HFFc6 (cell line): Measurements from ENCODE around the gene BET1L. TPM values are rescaled to one million over a fixed set of nuclear protein-coding genes. Genes with fewer than 3 reads are reported as not detected.

ENCODE experiments used
- DNase-seq: peaks from one replicate; pipeline ENCODE4 v3.0.0-alpha.2; 2018
- H3K27ac Mint-ChIP-seq: 2 replicates; pipeline ENCODE4 v1.8.0; 2020; ENCODE audit warnings: mild to moderate bottlenecking, mixed read lengths
- H3K27me3 Mint-ChIP-seq: 2 replicates; pipeline ENCODE4 v1.8.0; 2021; ENCODE audit warnings: mild to moderate bottlenecking, moderate library complexity, mixed read lengths; ENCODE audit not compliant: insufficient read depth
- H3K36me3 Mint-ChIP-seq: 2 replicates; pipeline ENCODE4 v1.8.0; 2021; ENCODE audit warnings: low read depth, mixed read lengths
- H3K4me1 Mint-ChIP-seq: 2 replicates; pipeline ENCODE4 v1.8.0; 2020; ENCODE audit warnings: low read depth, mixed read lengths
- H3K4me3 Mint-ChIP-seq: 2 replicates; pipeline ENCODE4 v1.8.0; 2020; ENCODE audit warnings: mild to moderate bottlenecking, moderate library complexity, mixed read lengths
- H3K9me3 Mint-ChIP-seq: 2 replicates; pipeline ENCODE4 v1.8.0; 2020; ENCODE audit warnings: mild to moderate bottlenecking, mixed read lengths
- CTCF ChIP-seq: fragments of 200-600 bp; sonication (generic); IDR thresholded peaks from 2 replicates; pipeline ENCODE4 v1.5.0; 2021; ENCODE audit warnings: antibody characterized with exemption, mild to moderate bottlenecking
- total RNA-seq, 6 experiments: library from RNA; stranded (reverse); fragmentation: NEBNext Ultra II Directional; extraction: Animal tissue kit (Norgen Biotek cat#: 25700); gene quantifications; 2 replicates in 1 of 6; 3 replicates in 5 of 6; pipeline ENCODE4 v1.2.3, GENCODE V29; 2021

The BET1L gene
- total RNA-seq, 6 experiments from 2014 or later = 63.5 to 76.9 (median 67.2) TPM

DNA sequence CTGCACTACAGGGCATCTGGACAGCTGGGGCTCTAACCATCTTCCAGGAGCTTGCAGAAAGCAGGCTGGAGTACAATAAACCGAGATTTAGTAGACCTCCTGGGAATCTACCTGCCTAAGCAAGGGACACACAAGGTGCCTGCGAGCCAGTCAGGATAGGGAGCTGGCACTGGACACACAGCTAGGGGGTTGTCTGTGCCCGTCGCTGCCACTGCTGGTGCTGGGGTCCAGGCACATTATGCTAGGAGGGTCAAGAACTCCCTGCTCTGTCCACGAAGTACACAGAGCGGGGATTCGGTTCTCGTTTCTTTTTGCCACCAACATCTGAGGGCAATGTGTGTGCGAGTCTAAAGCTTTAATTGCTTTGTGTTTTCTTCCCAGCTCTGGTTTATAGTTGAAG lies 4.5 kb upstream of the BET1L start:
- Mint-ChIP-seq H3K36me3 (peaks cover 22% of the 10 kb centered on the region), H3K4me1 (peaks cover 27% of the 10 kb centered on the region), H3K4me3 (peak overlapping the region; percentile 100), H3K27ac (peak overlapping the region; percentile 100), H3K27me3 (peaks cover 10% of the 10 kb centered on the region), H3K9me3 (no peaks in the 10 kb centered on the region)
- DNase-seq = no peak
- no peak for TF ChIP-seq CTCF

DNA sequence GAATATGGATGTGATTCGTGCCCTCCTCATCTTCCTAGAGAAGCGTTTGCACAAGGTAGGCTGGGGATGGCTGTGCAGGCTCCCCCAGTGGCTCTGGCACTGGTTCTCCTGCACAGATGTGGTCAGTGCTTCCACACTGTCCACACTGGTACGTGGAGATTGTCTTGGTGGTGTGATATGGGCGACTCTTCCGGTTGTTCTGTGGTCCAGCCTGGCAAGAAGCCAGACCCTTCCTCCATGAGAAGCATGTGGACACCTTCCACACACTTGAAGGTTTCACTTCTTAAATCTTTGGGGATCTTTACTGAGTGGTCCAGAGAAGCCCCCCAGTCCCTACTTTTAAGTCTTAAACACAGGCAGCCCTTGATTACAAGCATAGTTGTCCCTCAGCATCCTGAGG lies 4.1 kb upstream of the BET1L start:
- Mint-ChIP-seq H3K4me3 (peak overlapping the region; percentile 100), H3K9me3 (no peaks in the 10 kb centered on the region), H3K27ac (peak overlapping the region; percentile 100), H3K27me3 (peaks cover 10% of the 10 kb centered on the region), H3K4me1 (peaks cover 27% of the 10 kb centered on the region), H3K36me3 (peaks cover 26% of the 10 kb centered on the region)
- no peak for DNase-seq
- no peak for TF ChIP-seq CTCF

DNA sequence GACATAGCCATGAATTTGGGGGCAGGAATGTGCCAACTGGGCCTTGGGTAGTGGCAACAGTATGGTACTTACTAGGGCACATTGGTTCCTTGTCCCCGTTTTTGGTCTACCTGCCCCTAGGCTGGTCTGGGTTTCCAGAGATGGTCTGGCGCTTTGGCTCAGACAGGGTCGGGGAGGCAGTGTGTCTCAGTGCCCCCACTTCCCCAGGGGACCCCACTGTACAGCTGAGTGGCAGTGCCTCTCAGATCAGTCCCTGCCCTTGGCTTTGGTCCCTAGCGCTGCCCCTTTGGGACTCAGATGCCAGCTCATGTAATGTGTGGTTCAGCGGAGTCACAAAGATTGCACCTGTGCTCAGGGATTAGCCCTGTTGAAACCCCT lies 3.6 kb upstream of the BET1L start:
- peaks cover 6% of the 10 kb centered on the region for H3K27me3 Mint-ChIP-seq
- TF ChIP-seq CTCF = no peak
- peak overlapping the region; percentile 100 for H3K27ac Mint-ChIP-seq
- peaks cover 31% of the 10 kb centered on the region for H3K36me3 Mint-ChIP-seq
- peaks cover 27% of the 10 kb centered on the region for H3K4me1 Mint-ChIP-seq
- H3K4me3 Mint-ChIP-seq = peak overlapping the region; percentile 100
- no peak for DNase-seq
- H3K9me3 Mint-ChIP-seq = no peaks in the 10 kb centered on the region

GRCh38 chr11:210122-210802 lies 3.1 kb upstream of the BET1L start:
- Mint-ChIP-seq H3K4me3 (peak overlapping the region; percentile 100), H3K4me1 (peaks cover 27% of the 10 kb centered on the region), H3K27ac (peak overlapping the region; percentile 100), H3K36me3 (peaks cover 31% of the 10 kb centered on the region), H3K27me3 (peaks cover 6% of the 10 kb centered on the region), H3K9me3 (no peaks in the 10 kb centered on the region)
- TF ChIP-seq CTCF = no peak
- DNase-seq = peak; percentile 82

DNA sequence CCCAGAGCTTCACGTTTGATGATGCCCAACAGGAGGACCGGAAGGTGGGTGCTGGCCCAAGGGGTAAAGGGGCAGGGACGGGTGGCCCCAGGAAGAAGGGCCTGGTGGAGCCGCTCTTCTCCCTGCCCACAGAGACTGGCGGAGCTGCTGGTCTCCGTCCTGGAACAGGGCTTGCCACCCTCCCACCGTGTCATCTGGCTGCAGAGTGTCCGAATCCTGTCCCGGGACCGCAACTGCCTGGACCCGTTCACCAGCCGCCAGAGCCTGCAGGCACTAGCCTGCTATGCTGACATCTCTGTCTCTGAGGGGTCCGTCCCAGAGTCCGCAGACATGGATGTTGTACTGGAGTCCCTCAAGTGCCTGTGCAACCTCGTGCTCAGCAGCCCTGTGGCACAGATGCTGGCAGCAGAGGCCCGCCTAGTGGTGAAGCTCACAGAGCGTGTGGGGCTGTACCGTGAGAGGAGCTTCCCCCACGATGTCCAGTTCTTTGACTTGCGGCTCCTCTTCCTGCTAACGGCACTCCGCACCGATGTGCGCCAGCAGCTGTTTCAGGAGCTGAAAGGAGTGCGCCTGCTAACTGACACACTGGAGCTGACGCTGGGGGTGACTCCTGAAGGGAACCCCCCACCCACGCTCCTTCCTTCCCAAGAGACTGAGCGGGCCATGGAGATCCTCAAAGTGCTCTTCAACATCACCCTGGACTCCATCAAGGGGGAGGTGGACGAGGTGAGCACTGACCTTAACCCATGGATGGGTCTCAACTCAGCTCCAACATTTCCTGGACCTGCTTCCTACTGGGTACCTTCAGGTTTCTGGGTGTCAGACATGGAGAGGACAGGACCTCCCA lies 2.3 kb upstream of the BET1L start:
- Mint-ChIP-seq H3K36me3 (peaks cover 31% of the 10 kb centered on the region), H3K4me3 (peak overlapping the region; percentile 100), H3K27ac (peak overlapping the region; percentile 100), H3K4me1 (peaks cover 27% of the 10 kb centered on the region), H3K9me3 (no peaks in the 10 kb centered on the region), H3K27me3 (peaks cover 6% of the 10 kb centered on the region)
- no peak; the same call in 1 of the 2 replicates for TF ChIP-seq CTCF
- no peak for DNase-seq
